HL-60 (cell line): ENCODE measurements around the gene SIN3A.

Experiments
- DNase-seq, 2 experiments: peaks; one replicate each; pipeline ENCODE4 v3.0.0-alpha.2; 2010 to 2020; ENCODE audit warnings: low read depth in 1 of 2, low spot score in 1 of 2
- H3K27ac ChIP-seq: fragments of 250-450 bp; sonication (Bioruptor Pico); replicated peaks from 2 replicates; pipeline ENCODE4 v1.5.1; 2020; ENCODE audit warnings: mild to moderate bottlenecking, moderate library complexity
- H3K27me3 ChIP-seq: fragments of 250-450 bp; sonication (Bioruptor Pico); 2 replicates; pipeline ENCODE4 v1.5.1; 2021; ENCODE audit warnings: mild to moderate bottlenecking, moderate library complexity; ENCODE audit not compliant: insufficient read depth, poor library complexity, severe bottlenecking
- H3K4me3 ChIP-seq: replicated peaks from 2 replicates; pipeline ENCODE4 v1.5.1; 2011; ENCODE audit warnings: mild to moderate bottlenecking, control low read depth, low read length; ENCODE audit not compliant: insufficient read depth
- CTCF ChIP-seq: IDR thresholded peaks from one replicate; pipeline ENCODE4 v1.5.1; 2011; ENCODE audit warnings: low read length, control low read depth, inconsistent platforms; ENCODE audit not compliant: insufficient read depth
- GABPA ChIP-seq: IDR thresholded peaks from 2 replicates; pipeline ENCODE4 v1.6.1; 2012; ENCODE audit warnings: low read depth
- POLR2AphosphoS5 ChIP-seq: IDR thresholded peaks from 2 replicates; pipeline ENCODE4 v1.6.1; 2012; ENCODE audit warnings: low read depth
- REST ChIP-seq: IDR thresholded peaks from 2 replicates; pipeline ENCODE4 v1.6.1; 2012; ENCODE audit warnings: low read depth; ENCODE audit not compliant: insufficient replicate concordance
- SPI1 ChIP-seq: IDR thresholded peaks from 2 replicates; pipeline ENCODE4 v1.6.1; 2012; ENCODE audit warnings: low read depth, mild to moderate bottlenecking, borderline replicate concordance

The SIN3A gene

DNA sequence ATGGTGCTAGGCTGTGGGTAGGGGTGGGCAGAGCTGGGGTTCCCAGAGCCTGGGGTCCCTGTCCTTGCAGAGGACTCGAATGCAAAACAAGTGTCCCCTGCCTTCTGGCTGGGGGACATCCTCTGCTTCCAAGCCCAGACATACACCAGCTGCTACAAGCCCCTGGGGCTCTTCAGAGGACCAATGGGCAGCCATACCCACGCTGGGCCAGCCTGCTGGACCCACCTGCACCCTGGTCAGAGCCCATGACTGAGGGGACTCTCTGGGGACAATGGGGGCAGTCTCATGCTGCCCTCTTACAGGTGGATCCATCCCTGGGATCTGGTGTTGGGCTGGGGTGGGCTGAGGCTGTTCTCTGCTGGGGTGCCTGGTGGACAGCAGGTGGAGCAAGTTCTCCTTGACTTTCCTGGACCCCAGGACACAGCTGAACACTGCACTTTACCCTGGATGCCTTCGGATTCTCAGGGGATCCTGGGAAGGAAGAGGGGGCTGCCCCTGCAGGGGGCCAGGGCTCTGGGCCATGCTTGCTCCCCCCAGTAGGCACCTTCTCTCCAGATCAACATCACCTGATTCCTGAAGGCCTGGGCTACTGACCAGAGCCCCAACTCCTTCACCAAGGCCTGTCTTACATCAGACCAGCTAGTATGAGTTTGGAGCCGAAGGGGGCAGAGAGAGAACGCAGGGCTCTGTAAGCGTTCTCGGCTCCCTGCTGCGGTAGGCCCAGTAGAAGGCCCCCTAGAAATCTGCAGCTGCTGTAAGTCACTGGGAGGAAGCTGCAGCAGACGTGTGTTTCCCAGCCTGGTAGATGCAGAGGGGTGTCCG lies 122.8 kb downstream of the SIN3A start:
- Histone ChIP-seq H3K4me3 (no peak overlapping the region), H3K27me3 (no peaks in the 10 kb centered on the region), H3K27ac (no peak overlapping the region)
- no peak for DNase-seq
- no peak for TF ChIP-seq REST
- no peak for TF ChIP-seq CTCF
- no peak for TF ChIP-seq GABPA
- TF ChIP-seq SPI1: no peak
- TF ChIP-seq POLR2AphosphoS5: no peak

DNA sequence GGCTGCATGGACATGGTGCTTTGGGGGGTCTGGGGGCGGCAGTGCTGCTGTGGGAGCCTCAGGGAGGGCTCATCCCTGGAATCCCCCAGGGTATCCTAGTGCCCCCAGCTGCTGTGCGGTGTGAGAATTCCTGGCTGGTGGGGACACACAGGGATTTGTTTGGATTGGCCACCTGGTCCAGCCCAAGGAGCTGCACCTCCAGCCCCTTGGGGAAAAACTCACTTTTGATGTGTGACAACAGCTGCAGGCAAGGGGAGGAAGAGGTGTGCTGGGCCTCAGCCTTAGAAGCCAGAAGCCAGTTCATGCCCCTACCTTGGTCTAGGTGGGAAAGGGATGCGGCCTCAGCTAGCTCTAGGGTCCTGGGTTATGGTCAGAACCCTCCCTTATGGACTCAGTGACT lies 124.0 kb downstream of the SIN3A start:
- TF ChIP-seq SPI1 (no peak), REST (no peak), GABPA (no peak), POLR2AphosphoS5 (no peak), CTCF (no peak)
- H3K27ac ChIP-seq: no peak overlapping the region
- no peak for DNase-seq
- no peaks in the 10 kb centered on the region for H3K27me3 ChIP-seq
- no peak overlapping the region for H3K4me3 ChIP-seq

GRCh38 chr15:75327005-75327404 lies 124.5 kb downstream of the SIN3A start:
- DNase-seq: no peak
- no peak for TF ChIP-seq CTCF
- TF ChIP-seq GABPA: no peak
- Histone ChIP-seq H3K4me3 (no peak overlapping the region), H3K27me3 (no peaks in the 10 kb centered on the region), H3K27ac (no peak overlapping the region)

DNA sequence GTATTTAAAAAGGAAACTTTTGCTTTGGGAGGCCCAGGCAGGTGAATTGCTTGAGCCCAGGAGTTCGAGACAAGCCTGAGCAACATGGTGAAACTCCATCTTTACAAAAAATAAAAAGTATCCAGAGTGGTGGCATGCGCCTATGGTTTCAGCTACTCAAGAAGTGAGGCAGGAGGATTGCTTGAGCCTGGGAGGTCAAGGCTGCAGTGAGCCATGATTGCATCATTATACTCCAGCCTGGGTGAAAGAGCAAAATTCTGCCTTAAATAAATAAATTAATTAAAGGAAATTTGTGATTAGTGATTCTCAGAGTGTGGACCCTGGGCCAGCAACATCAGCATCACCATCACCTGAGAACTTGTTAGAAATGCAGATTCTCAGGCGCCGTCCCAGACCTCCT lies 125.6 kb downstream of the SIN3A start:
- DNase-seq: no peak
- TF ChIP-seq CTCF (no peak), GABPA (no peak), REST (no peak), POLR2AphosphoS5 (no peak), SPI1 (no peak)
- H3K27me3 ChIP-seq: no peaks in the 10 kb centered on the region
- no peak overlapping the region for H3K4me3 ChIP-seq
- no peak overlapping the region for H3K27ac ChIP-seq
